Keratinocyte (primary cell): Measurements from ENCODE around the gene CCDC192. TPM values are rescaled to one million over a fixed set of nuclear protein-coding genes. Genes with fewer than 3 reads are reported as not detected.

ENCODE experiments used
- DNase-seq: peaks from one replicate; pipeline ENCODE4 v3.0.0-alpha.2; 2011; ENCODE audit warnings: low read depth, missing footprints, low spot score
- FAIRE-seq: peaks from 2 replicates; lab custom pipeline; 2011; peaks lifted over from hg19 to GRCh38; lab: Jason Lieb, UNC
- H2AFZ ChIP-seq: 2 replicates; pipeline ENCODE4 v1.6.0; 2012; ENCODE audit warnings: low read length, control low read depth, inconsistent platforms; ENCODE audit not compliant: control insufficient read depth
- H3K27ac ChIP-seq: 2 replicates; pipeline ENCODE4 v1.5.1; 2011; ENCODE audit warnings: low read length; ENCODE audit not compliant: control insufficient read depth, insufficient read depth
- H3K27me3 ChIP-seq: 3 replicates; pipeline ENCODE4 v1.6.0; 2011; ENCODE audit warnings: low read length; ENCODE audit not compliant: control insufficient read depth, insufficient read depth; ENCODE audit errors: extremely low read depth
- H3K36me3 ChIP-seq, 2 experiments: 2 replicates in 1 of 2; 3 replicates in 1 of 2; pipeline ENCODE4 v1.5.1; 2011; ENCODE audit warnings: low read length in 2 of 2, mild to moderate bottlenecking in 1 of 2; ENCODE audit not compliant: control insufficient read depth in 2 of 2, insufficient read depth in 2 of 2; ENCODE audit errors: extremely low read depth in 1 of 2
- H3K4me1 ChIP-seq: 3 replicates; pipeline ENCODE4 v1.5.1; 2011; ENCODE audit warnings: low read length; ENCODE audit not compliant: control insufficient read depth, insufficient read depth; ENCODE audit errors: extremely low read depth
- H3K4me2 ChIP-seq: 3 replicates; pipeline ENCODE4 v1.6.0; 2011; ENCODE audit warnings: low read depth, low read length; ENCODE audit not compliant: control insufficient read depth, insufficient read depth; ENCODE audit errors: extremely low read depth
- H3K4me3 ChIP-seq, 3 experiments: fragments of 200-600 bp in 1 of 3; sonication (generic) in 1 of 3; 2 replicates in 2 of 3; 3 replicates in 1 of 3; pipeline ENCODE4 v1.5.1; 2011 to 2016; ENCODE audit warnings: low read length in 3 of 3, mild to moderate bottlenecking in 3 of 3, control low read depth in 2 of 3, inconsistent platforms in 1 of 3, low read depth in 1 of 3, mixed read lengths in 1 of 3, mixed run types in 1 of 3, moderate library complexity in 1 of 3; ENCODE audit not compliant: control insufficient read depth in 2 of 3, insufficient read depth in 2 of 3; ENCODE audit errors: extremely low read depth in 1 of 3
- H3K79me2 ChIP-seq: 2 replicates; pipeline ENCODE4 v1.6.0; 2012; ENCODE audit warnings: low read length; ENCODE audit not compliant: control insufficient read depth, insufficient read depth
- H3K9ac ChIP-seq: 3 replicates; pipeline ENCODE4 v1.6.0; 2011; ENCODE audit warnings: low read length; ENCODE audit not compliant: control insufficient read depth, insufficient read depth; ENCODE audit errors: extremely low read depth
- H3K9me1 ChIP-seq: 3 replicates; pipeline ENCODE4 v1.6.0; 2011; ENCODE audit warnings: low read length; ENCODE audit not compliant: control insufficient read depth, insufficient read depth; ENCODE audit errors: extremely low read depth
- H3K9me3 ChIP-seq: 2 replicates; pipeline ENCODE4 v1.5.1; 2012; ENCODE audit warnings: low read depth, low read length; ENCODE audit not compliant: control insufficient read depth
- H4K20me1 ChIP-seq: 3 replicates; pipeline ENCODE4 v1.6.0; 2011; ENCODE audit warnings: low read length; ENCODE audit not compliant: control insufficient read depth, insufficient read depth; ENCODE audit errors: extremely low read depth
- EZH2 ChIP-seq: IDR thresholded peaks from one replicate; pipeline ENCODE4 v1.6.1; 2012; ENCODE audit warnings: inconsistent platforms, mild to moderate bottlenecking, low read length, moderate library complexity
- dilution Hi-C: fragments of 300-500 bp; cut with MboI; formaldehyde crosslinking; loops from one replicate; pipeline ENCODE4 v1.7.0; 2020; ENCODE audit warnings: low sequenced_read_pairs; ENCODE audit not compliant: extremely low pct_ligation_motif_present
- polyA plus RNA-seq, 5 experiments: library from polyadenylated mRNA; depleted of rRNA in 3 of 5; stranded (reverse) in 3 of 5; stranded (forward) in 1 of 5; unstranded in 1 of 5; fragments of >200 nt; gene quantifications; 1 replicate in 1 of 5; 2 replicates in 3 of 5; 3 replicates in 1 of 5; pipeline versions ENCODE4 v1.2.1 to v1.2.3, GENCODE V29; 2011 to 2012; ENCODE audit warnings: missing spikeins in 2 of 5, low read depth in 1 of 5, low replicate concordance in 1 of 5
- TF ChIP-seq, protein P1 (sequence below), 3 experiments: IDR thresholded peaks in 1 of 3; conservative IDR thresholded peaks in 1 of 3; optimal IDR thresholded peaks in 1 of 3; 2 replicates in 2 of 3; 3 replicates in 1 of 3; pipeline versions ENCODE3 to v1.5.1; 2011; ENCODE audit warnings: low read length in 3 of 3, mild to moderate bottlenecking in 3 of 3, moderate library complexity in 2 of 3, control low read depth in 1 of 3, inconsistent platforms in 1 of 3; ENCODE audit not compliant: insufficient read depth in 2 of 3; ENCODE audit errors: extremely low read depth in 1 of 3

Gene CCDC192
- polyA plus RNA-seq, 1 donor (not counting 4 experiments of a cell fraction or from before 2014, with no cell fraction given), result not detected

DNA sequence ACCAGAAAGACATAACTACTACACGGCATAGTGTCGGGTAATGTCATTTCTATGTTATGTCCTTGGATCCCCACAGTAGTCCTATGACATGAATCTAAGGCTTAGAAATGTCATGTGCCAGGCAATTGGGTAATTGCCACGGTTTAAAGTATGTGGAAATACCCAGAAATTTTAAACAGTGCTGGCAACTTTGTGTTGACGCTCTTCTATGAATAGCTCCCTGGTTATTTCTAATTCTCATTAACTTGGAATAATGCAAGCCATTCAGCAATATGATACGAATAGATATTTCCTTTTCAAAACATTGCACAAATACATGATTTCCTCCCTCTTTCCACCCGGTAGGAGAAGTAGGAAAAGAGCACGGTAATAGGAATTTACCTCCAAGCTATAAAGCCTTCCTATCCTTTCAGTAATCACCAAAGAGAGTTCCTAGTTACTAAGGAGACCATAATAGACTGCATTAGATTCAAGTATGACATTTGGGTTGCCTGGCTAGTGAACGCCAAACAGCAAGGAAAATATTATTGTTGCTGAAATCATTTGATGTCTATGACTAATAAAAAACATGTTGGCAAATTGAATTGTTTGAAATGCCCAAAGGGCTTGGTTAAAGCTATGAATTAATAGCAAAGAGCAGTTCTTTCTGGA, 168.4 kb downstream of the CCDC192 start:
- H4K20me1 ChIP-seq, result no peaks in the 10 kb centered on the region
- no peak overlapping the region for H3K4me3 ChIP-seq
- peak overlapping the region; percentile 15 for H3K4me2 ChIP-seq
- H3K36me3 ChIP-seq, result no peaks in the 10 kb centered on the region
- dilution Hi-C loops, result no loop called here
- DNase-seq (no peak), FAIRE-seq (no peak)
- H3K9ac ChIP-seq, result no peak overlapping the region
- H2AFZ ChIP-seq, result no peak overlapping the region
- no peaks in the 10 kb centered on the region for H3K79me2 ChIP-seq
- H3K27me3 ChIP-seq, result no peaks in the 10 kb centered on the region
- H3K27ac ChIP-seq, result peak overlapping the region; percentile 1
- H3K4me1 ChIP-seq, result peaks cover 21% of the 10 kb centered on the region
- no peak for TF ChIP-seq EZH2
- TF ChIP-seq, protein P1, sequence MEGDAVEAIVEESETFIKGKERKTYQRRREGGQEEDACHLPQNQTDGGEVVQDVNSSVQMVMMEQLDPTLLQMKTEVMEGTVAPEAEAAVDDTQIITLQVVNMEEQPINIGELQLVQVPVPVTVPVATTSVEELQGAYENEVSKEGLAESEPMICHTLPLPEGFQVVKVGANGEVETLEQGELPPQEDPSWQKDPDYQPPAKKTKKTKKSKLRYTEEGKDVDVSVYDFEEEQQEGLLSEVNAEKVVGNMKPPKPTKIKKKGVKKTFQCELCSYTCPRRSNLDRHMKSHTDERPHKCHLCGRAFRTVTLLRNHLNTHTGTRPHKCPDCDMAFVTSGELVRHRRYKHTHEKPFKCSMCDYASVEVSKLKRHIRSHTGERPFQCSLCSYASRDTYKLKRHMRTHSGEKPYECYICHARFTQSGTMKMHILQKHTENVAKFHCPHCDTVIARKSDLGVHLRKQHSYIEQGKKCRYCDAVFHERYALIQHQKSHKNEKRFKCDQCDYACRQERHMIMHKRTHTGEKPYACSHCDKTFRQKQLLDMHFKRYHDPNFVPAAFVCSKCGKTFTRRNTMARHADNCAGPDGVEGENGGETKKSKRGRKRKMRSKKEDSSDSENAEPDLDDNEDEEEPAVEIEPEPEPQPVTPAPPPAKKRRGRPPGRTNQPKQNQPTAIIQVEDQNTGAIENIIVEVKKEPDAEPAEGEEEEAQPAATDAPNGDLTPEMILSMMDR (optimal IDR thresholded peaks at IDR 0.05 in 1 of 3, IDR thresholded peaks at IDR 0.05 in 1 of 3, conservative IDR thresholded peaks at IDR 0.05 in 1 of 3; ENCODE audit: extremely low read depth in 1 of 3, insufficient read depth in 2 of 3, low read length in 3 of 3), result no peak
- no peaks in the 10 kb centered on the region for H3K9me3 ChIP-seq
- no peaks in the 10 kb centered on the region for H3K9me1 ChIP-seq

DNA sequence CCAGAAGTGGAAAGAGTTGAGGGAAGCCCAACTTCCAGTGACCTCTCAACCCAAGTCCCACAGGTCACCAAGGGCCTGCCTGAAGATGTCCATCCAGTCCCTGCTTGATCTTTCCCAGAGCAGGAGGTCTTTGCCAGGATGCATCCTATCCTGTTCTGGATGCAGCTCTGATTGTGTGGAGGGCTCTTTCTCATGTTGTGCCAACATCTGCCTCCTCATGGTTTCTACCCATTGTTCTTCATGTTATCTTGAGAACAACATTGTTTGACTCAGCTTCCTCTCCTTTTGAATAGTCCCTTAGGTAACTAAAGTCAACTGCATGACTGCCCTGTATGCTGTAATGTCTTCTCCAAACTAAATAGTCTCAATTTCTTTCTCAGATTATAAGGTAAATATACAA, 169.3 kb downstream of the CCDC192 start:
- dilution Hi-C loops, result no loop called here
- Histone ChIP-seq H3K9ac (peak overlapping the region; percentile 16), H3K9me1 (no peaks in the 10 kb centered on the region), H3K79me2 (no peaks in the 10 kb centered on the region), H3K4me2 (no peak overlapping the region), H4K20me1 (no peaks in the 10 kb centered on the region), H3K36me3 (no peaks in the 10 kb centered on the region), H2AFZ (no peak overlapping the region), H3K9me3 (no peaks in the 10 kb centered on the region), H3K27me3 (no peaks in the 10 kb centered on the region), H3K27ac (no peak overlapping the region), H3K4me1 (peaks cover 21% of the 10 kb centered on the region), H3K4me3 (no peak overlapping the region)
- FAIRE-seq (peak; percentile 76), DNase-seq (no peak)
- TF ChIP-seq EZH2, result no peak
- TF ChIP-seq, protein P1 (optimal IDR thresholded peaks at IDR 0.05 in 1 of 3, IDR thresholded peaks at IDR 0.05 in 1 of 3, conservative IDR thresholded peaks at IDR 0.05 in 1 of 3; ENCODE audit: extremely low read depth in 1 of 3, insufficient read depth in 2 of 3, low read length in 3 of 3), result no peak
